Thyroid gland (tissue), 4 donors: ENCODE results near the gene ZNF318. TPM values are rescaled to one million over a fixed set of nuclear protein-coding genes. Genes with fewer than 3 reads are reported as not detected.

Source experiments
- DNase-seq, 2 donors: peaks; one replicate each; pipeline ENCODE4 v3.0.0-alpha.2; 2019
- H3K27ac ChIP-seq, 3 donors: fragments of 200-600 bp; sonication (generic); 1 replicate in 2 of 3; 2 replicates in 1 of 3; pipeline ENCODE4 v1.5.1; 2016 to 2019; ENCODE audit warnings: mild to moderate bottlenecking in 1 of 3, moderate library complexity in 1 of 3
- H3K27me3 ChIP-seq: fragments of 200-600 bp; sonication (generic); one replicate; pipeline ENCODE4 v1.5.1; 2019
- H3K36me3 ChIP-seq, 2 donors: fragments of 200-600 bp; sonication (generic); one replicate each; pipeline ENCODE4 v1.5.1; 2016 to 2019
- H3K4me1 ChIP-seq, 2 donors: fragments of 200-600 bp; sonication (generic); one replicate each; pipeline ENCODE4 v1.5.1; 2017 to 2019
- H3K4me3 ChIP-seq, 3 donors: fragments of 200-600 bp; sonication (generic); replicated peaks in 1 of 3; 1 replicate in 2 of 3; 2 replicates in 1 of 3; pipeline ENCODE4 v1.5.1; 2016; ENCODE audit warnings: mild to moderate bottlenecking in 1 of 3
- H3K9me3 ChIP-seq: fragments of 200-600 bp; sonication (generic); one replicate; pipeline ENCODE4 v1.5.1; 2017
- POLR2A ChIP-seq, 2 donors: fragments of 450-650 bp; IDR thresholded peaks; one replicate each; pipeline ENCODE4 v1.6.1; 2017; ENCODE audit warnings: antibody characterized with exemption in 2 of 2, mild to moderate bottlenecking in 2 of 2, moderate library complexity in 1 of 2
- WGBS, 2 donors: methylation state at CpG; one replicate each; pipeline ENCODE4 v1.1.5; 2017; 5-methylcytosine and 5-hydroxymethylcytosine counted together
- intact Hi-C: fragments of 100-400 bp; cut with DNase I; formaldehyde crosslinking; loops from one replicate; pipeline ENCODE4 v1.15.1; 2023
- total RNA-seq, 4 donors: library from RNA; depleted of rRNA; stranded (reverse); fragments of >200 nt; gene quantifications; one replicate each; pipeline ENCODE4 v1.2.3, GENCODE V29; 2016
- TF ChIP-seq, protein P1 (sequence below), 6 experiments: fragments of 200-600 bp in 3 of 6; fragments of 450-650 bp in 3 of 6; sonication (generic) in 3 of 6; IDR thresholded peaks; one replicate each; pipeline ENCODE4 v1.5.1; 2016 to 2019; ENCODE audit warnings: antibody characterized with exemption in 6 of 6, mild to moderate bottlenecking in 2 of 6, inconsistent platforms in 1 of 6, moderate library complexity in 1 of 6

The ZNF318 gene
- total RNA-seq, 4 donors from 2014 or later = 32.4 to 84.6 (median 37.5) TPM

DNA sequence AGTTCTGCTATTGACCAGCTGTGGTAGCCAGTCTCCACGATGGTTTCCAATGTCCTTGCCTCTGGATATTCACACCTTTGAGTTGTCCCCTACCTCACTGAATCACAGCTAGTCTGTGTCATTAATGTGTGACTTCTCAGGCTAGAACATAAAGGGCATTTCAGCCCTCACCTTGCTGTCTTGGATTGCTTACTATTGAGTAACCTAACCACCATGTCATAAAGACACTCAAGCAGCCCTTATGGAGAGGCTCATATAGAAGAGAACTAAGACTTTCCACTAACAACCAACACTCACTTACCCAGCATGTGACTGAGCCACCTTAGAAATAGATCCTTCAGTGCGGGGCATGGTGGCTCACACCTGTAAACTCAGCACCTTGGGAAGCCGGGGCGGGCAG is 38.8 kb upstream of the ZNF318 start:
- Histone ChIP-seq H3K4me1 (no peaks in the 10 kb centered on the region), H3K27ac (no peak overlapping the region), H3K4me3 (no peak overlapping the region), H3K9me3 (no peaks in the 10 kb centered on the region), H3K27me3 (no peaks in the 10 kb centered on the region), H3K36me3 (no peaks in the 10 kb centered on the region)
- TF ChIP-seq, protein P1, sequence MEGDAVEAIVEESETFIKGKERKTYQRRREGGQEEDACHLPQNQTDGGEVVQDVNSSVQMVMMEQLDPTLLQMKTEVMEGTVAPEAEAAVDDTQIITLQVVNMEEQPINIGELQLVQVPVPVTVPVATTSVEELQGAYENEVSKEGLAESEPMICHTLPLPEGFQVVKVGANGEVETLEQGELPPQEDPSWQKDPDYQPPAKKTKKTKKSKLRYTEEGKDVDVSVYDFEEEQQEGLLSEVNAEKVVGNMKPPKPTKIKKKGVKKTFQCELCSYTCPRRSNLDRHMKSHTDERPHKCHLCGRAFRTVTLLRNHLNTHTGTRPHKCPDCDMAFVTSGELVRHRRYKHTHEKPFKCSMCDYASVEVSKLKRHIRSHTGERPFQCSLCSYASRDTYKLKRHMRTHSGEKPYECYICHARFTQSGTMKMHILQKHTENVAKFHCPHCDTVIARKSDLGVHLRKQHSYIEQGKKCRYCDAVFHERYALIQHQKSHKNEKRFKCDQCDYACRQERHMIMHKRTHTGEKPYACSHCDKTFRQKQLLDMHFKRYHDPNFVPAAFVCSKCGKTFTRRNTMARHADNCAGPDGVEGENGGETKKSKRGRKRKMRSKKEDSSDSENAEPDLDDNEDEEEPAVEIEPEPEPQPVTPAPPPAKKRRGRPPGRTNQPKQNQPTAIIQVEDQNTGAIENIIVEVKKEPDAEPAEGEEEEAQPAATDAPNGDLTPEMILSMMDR (IDR thresholded peaks at IDR 0.05) = no peak
- no peak for TF ChIP-seq POLR2A (IDR thresholded peaks at IDR 0.05)
- intact Hi-C loops = no loop called here
- WGBS, 2 donors = 93 to 96% methylated on average over 2 to 4 of the region's 4 CpGs
- no peak for DNase-seq

GRCh38 chr6:43407296-43407695 is 37.8 kb upstream of the ZNF318 start:
- 80 to 89% methylated on average over 1 of the region's 1 CpG for whole genome bisulfite sequencing, 2 donors
- no peaks in the 10 kb centered on the region for H3K4me1 ChIP-seq
- H3K27me3 ChIP-seq = no peaks in the 10 kb centered on the region
- no peaks in the 10 kb centered on the region for H3K36me3 ChIP-seq
- intact Hi-C loops = no loop called here
- no peak overlapping the region for H3K27ac ChIP-seq
- DNase-seq = no peak
- no peak for TF ChIP-seq POLR2A (IDR thresholded peaks at IDR 0.05)
- TF ChIP-seq, protein P1 (IDR thresholded peaks at IDR 0.05) = no peak
- H3K9me3 ChIP-seq = no peaks in the 10 kb centered on the region
- H3K4me3 ChIP-seq = no peak overlapping the region

DNA sequence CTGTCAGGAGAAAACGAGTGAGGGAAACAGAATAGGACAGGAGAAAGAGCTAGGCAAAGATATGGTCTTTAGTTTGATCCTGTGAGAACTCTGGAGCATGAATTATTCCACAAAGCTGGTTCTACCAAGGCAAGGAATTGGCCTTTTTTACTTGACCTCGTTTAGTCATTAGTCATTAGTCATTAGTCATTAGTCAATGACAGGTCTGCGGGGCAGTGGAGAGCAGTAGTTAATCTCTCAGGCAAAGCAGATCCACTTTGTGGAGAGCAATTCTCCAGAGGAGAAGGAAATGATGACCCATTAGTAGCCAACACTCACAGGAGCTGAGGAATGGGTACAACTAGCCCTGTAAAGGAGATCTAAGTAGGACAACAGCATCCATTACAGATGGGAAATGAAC is 35.9 kb upstream of the ZNF318 start:
- H3K4me1 ChIP-seq = no peaks in the 10 kb centered on the region
- no peak overlapping the region for H3K27ac ChIP-seq
- H3K27me3 ChIP-seq = no peaks in the 10 kb centered on the region
- H3K9me3 ChIP-seq = no peaks in the 10 kb centered on the region
- DNase-seq = no peak
- intact Hi-C loops = no loop called here
- WGBS, 2 donors = 55 to 64% methylated on average over 3 of the region's 3 CpGs
- no peak overlapping the region for H3K4me3 ChIP-seq
- TF ChIP-seq, protein P1 (IDR thresholded peaks at IDR 0.05) = no peak
- no peak for TF ChIP-seq POLR2A (IDR thresholded peaks at IDR 0.05)
- H3K36me3 ChIP-seq = no peaks in the 10 kb centered on the region

DNA sequence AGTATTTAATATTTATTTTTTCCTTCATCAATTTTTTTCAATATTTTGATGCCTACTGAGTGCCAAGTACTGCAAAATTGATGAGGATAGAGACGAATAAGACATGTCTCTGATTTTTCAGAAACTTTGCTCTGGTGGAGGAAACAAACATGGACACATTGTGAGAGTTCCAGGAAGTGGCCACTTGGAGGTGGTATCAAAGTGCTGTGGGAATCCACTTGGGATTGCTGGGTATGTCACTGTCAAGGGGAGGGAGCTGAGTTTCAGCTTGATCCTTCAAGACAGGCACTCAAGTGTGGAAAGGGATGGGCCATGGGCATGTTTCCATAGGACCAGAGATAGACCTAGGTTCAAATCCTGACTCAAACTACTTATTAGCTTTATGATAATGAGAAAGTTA is 33.4 kb upstream of the ZNF318 start:
- Histone ChIP-seq H3K36me3 (no peaks in the 10 kb centered on the region), H3K27ac (no peak overlapping the region), H3K4me1 (no peaks in the 10 kb centered on the region), H3K27me3 (no peaks in the 10 kb centered on the region), H3K4me3 (no peak overlapping the region), H3K9me3 (no peaks in the 10 kb centered on the region)
- no peak for DNase-seq
- intact Hi-C loops = no loop called here
- TF ChIP-seq, protein P1 (IDR thresholded peaks at IDR 0.05) = no peak
- TF ChIP-seq POLR2A (IDR thresholded peaks at IDR 0.05) = no peak
- WGBS, 2 donors = 76 to 88% methylated on average over 1 of the region's 1 CpG

DNA sequence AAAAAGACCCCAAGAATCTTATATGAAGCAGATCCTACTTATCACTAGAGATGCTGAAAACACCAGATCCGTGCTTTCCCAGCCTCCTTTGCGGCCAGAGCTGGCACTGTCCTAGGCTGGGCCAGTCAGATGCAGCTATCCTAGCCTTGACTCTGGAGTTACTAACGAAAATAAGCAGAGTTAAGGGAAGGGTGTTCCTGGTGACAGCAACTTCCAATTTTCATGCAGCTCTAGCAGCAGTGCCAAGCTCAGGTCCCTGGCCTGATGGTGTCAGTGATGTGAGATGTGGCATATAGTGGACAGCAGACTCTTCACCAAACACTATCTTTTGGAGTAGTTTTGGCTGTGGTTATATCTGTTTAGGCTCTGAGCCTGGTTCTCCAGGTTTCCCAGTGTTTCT is 32.3 kb upstream of the ZNF318 start:
- WGBS, 2 donors = 86 to 91% methylated on average over 3 of the region's 3 CpGs
- DNase-seq = no peak
- Histone ChIP-seq H3K4me3 (no peak overlapping the region), H3K27ac (no peak overlapping the region), H3K4me1 (no peaks in the 10 kb centered on the region), H3K9me3 (no peaks in the 10 kb centered on the region), H3K36me3 (no peaks in the 10 kb centered on the region), H3K27me3 (no peaks in the 10 kb centered on the region)
- intact Hi-C loops = no loop called here
- TF ChIP-seq POLR2A (IDR thresholded peaks at IDR 0.05) = no peak
- TF ChIP-seq, protein P1 (IDR thresholded peaks at IDR 0.05) = no peak
